HG02610 (cell line): ENCODE data around the gene ASPSCR1.

Experiments
- ATAC-seq: cut with Tn5 transposase; IDR thresholded peaks from one replicate; pipeline ENCODE4 v1.9.1; 2021; ENCODE audit warnings: mild to moderate bottlenecking, moderate library complexity; ENCODE audit not compliant: unreplicated experiment

Gene ASPSCR1

GRCh38 chr17:82009413-82009812 is 32.0 kb downstream of the ASPSCR1 start:
- ATAC-seq = no peak

GRCh38 chr17:82010575-82011525 is 33.4 kb downstream of the ASPSCR1 start:
- ATAC-seq = no peak

- ATAC-seq = no peak
These were observed 34.3 kb downstream of the ASPSCR1 start for GRCh38 chr17:82011617-82012187.

GRCh38 chr17:82012261-82012639 is 34.8 kb downstream of the ASPSCR1 start:
- no peak for ATAC-seq

- ATAC-seq = no peak
These were observed 35.3 kb downstream of the ASPSCR1 start for GRCh38 chr17:82012640-82013295.

GRCh38 chr17:82013341-82013740 is 35.9 kb downstream of the ASPSCR1 start:
- ATAC-seq = no peak

GRCh38 chr17:82013772-82014321 is 36.4 kb downstream of the ASPSCR1 start:
- no peak for ATAC-seq

GRCh38 chr17:82014432-82014831 is 37.0 kb downstream of the ASPSCR1 start:
- no peak for ATAC-seq

- ATAC-seq = no peak
These were observed 37.5 kb downstream of the ASPSCR1 start for GRCh38 chr17:82014971-82015310.

GRCh38 chr17:82015311-82015971 is 38.0 kb downstream of the ASPSCR1 start:
- no peak for ATAC-seq

- no peak for ATAC-seq
These were observed 38.8 kb downstream of the ASPSCR1 start for GRCh38 chr17:82016061-82016874.

- ATAC-seq = no peak
These were observed 39.5 kb downstream of the ASPSCR1 start for GRCh38 chr17:82016875-82017459.

GRCh38 chr17:82017612-82018151 is 40.3 kb downstream of the ASPSCR1 start:
- no peak for ATAC-seq

GRCh38 chr17:82018152-82018988 is 40.9 kb downstream of the ASPSCR1 start:
- no peak for ATAC-seq

GRCh38 chr17:82018989-82019689 is 41.7 kb downstream of the ASPSCR1 start:
- no peak for ATAC-seq

GRCh38 chr17:82019690-82020571 is 42.5 kb downstream of the ASPSCR1 start:
- no peak for ATAC-seq

GRCh38 chr17:82020572-82021106 is 43.2 kb downstream of the ASPSCR1 start:
- ATAC-seq = no peak
